Measurements from ENCODE around the gene CEND1.

The CEND1 gene

DNA sequence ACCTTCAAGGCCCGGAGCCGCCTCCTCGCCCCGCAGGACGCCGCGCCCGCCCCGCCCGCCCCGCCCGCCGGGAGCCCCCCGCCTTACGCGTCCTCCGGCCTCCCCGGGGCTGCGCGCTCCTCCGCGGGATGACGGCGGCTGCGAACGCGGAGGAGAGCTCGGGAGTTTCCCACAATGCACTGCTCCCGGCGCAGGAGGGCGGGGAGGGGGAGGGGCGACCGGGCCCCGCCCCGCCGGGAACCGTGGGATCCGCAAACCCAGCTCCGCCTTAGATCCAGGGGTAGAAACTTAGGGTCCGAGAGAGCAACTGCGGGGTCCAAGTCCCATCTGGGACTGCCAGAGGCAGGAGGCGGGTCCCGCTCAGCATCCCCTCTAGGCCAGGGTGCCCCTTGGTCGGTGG is at the start of gene CEND1:
TSS of gene CEND1 (minus strand) at position 148 of the 400 bp plus-strand sequence. CDS start 1,514 bp downstream, outside the sequence.
- H3K4me3 ChIP-seq (ENCODE audit: low read length) = peak within 1 kb of the TSS; percentile 10; the same call in 1 of the 2 replicates
- TF ChIP-seq ZNF274 (IDR thresholded peaks at IDR 0.05; ENCODE audit: low read depth, low read length) = no peak

DNA sequence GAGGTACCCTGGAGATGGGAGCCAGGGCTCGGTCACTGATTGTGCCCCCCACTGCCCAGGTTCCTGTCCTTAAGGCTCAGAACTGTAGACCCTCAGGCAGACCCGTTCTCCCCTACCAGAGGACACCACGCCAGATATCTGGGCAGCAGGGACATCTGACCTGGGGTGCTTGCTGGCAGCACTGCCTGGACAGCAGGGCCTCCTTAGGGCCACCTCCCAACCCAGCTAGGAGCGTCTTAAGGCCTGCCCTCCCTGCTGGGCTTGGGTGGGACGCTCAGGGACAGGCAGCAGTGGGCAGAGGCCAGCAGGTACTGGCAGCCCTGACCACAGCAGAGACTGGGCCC is 49.4 kb upstream of the CEND1 start:
- TF ChIP-seq ZNF274 (IDR thresholded peaks at IDR 0.05; ENCODE audit: low read depth, low read length) = no peak

DNA sequence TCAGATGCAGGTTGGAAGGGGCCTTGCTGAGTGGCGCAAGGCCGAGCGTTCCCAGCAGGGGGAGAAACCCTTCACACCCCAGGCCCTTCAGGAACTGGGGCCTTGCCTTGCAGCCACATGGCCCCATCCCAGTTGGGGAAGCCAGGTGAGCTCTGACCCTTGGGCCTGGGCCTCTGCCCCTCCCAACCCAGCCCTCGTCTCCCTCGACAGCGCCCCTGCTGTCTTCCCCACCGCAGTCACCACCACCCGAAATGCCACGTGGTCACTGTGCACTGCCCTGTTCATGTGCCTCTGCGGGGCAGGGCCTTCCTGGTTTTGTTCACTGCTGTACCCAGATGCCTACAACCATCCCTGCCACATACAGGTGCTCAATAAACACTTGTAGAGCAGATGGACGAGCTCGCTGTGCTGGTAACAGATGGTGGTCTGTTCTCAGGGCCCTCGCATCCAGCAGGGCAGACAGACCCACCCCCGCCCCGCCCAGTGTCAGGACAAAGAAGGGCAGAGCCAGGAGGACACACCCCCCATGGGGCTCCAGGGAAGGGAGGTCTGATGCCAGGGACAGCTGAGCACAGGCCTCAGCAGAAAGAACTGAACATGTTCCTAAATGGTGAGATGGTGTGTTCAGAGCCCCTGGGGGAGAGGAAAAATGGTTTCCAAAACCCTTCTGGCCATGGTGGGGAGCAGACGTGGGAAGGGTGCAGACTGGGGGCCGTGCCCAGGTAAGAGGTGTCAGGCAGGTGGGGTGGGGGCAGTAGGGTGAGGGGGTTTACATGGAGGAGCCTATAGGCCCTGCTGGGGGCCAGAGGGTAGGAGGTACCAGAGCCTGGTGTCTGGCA is 48.8 kb upstream of the CEND1 start:
- H3K4me3 ChIP-seq (ENCODE audit: low read length) = no peak overlapping the region
- TF ChIP-seq ZNF274 (IDR thresholded peaks at IDR 0.05; ENCODE audit: low read depth, low read length) = no peak

More for the DNA sequence above, 49.4 kb upstream of the CEND1 start:
- H3K4me3 ChIP-seq (ENCODE audit: low read length) = no peak overlapping the region

DNA sequence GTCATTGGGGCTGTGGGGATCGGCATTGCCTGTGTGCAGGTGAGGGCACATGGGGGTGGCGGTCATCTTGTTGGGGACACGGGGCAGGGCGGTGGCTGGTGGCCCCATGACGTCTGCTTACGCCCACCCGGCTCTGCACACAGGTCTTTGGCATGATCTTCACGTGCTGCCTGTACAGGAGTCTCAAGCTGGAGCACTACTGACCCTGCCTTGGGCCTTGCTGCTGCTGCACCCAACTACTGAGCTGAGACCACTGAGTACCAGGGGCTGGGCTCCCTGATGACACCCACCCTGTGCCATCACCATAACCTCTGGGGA is 48.1 kb upstream of the CEND1 start:
- H3K4me3 ChIP-seq (ENCODE audit: low read length) = no peak overlapping the region
- no peak for TF ChIP-seq ZNF274 (IDR thresholded peaks at IDR 0.05; ENCODE audit: low read depth, low read length)

DNA sequence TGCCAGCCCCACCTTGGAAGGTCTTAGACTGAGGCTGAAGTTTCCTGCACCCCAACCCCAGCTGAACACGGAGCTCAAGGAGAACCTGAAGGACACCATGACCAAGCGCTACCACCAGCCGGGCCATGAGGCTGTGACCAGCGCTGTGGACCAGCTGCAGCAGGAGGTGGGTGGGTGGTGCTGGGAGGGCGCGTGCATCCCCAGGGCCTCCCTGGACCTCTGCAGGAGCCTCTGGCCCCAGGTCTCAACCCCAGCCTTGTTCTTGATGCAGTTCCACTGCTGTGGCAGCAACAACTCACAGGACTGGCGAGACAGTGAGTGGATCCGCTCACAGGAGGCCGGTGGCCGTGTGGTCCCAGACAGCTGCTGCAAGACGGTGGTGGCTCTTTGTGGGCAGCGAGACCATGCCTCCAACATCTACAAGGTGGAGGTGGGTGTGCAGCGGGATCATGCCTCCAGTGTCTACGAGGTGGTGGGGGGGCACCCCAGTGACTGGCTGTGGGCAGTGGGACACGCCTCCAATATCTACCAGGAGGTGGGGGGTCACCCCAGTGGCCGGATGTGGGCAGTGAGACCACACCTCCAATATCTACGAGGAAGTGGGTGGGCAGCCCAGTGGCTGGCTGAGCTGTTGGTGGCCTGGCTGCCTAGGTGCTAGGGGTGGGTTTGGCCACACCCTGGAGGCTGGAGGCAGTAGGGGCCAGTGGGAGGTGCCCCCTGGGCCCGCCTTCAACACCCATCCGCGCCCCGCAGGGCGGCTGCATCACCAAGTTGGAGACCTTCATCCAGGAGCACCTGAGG is 47.5 kb upstream of the CEND1 start:
- no peak overlapping the region for H3K4me3 ChIP-seq (ENCODE audit: low read length)
- no peak for TF ChIP-seq ZNF274 (IDR thresholded peaks at IDR 0.05; ENCODE audit: low read depth, low read length)

DNA sequence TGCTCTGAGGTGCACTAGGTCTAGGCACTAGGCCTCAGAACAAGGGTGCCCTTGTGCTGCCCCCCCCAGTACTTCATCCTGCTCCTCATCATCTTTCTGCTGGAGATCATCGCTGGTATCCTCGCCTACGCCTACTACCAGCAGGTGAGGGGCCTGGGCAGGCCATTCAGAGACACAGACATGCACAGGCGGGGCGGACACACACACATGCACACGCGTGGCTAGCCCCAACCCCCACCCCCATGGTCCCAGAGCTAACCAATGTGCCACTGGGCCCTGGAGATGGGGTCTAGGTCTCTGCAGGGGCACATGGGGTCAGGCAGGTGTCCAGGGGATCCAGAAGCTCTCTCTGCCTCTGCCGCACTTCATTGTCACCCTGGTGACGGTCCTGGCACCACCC is 46.8 kb upstream of the CEND1 start:
- no peak overlapping the region for H3K4me3 ChIP-seq (ENCODE audit: low read length)
- no peak for TF ChIP-seq ZNF274 (IDR thresholded peaks at IDR 0.05; ENCODE audit: low read depth, low read length)

DNA sequence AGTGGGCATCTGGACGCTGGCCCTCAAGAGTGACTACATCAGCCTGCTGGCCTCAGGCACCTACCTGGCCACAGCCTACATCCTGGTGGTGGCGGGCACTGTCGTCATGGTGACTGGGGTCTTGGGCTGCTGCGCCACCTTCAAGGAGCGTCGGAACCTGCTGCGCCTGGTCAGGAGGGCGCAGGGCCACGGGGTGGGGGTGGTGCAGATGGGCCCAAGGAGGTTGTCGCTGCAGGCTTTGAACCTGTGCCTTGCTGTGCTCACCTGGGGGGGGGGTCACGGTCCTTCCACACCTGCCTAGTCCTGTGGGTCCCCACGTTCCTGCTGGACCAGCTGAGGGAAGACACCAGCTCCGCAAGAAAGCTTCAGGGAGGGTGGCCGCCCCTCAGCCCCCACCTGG is 46.4 kb upstream of the CEND1 start:
- no peak for TF ChIP-seq ZNF274 (IDR thresholded peaks at IDR 0.05; ENCODE audit: low read depth, low read length)
- no peak overlapping the region for H3K4me3 ChIP-seq (ENCODE audit: low read length)

DNA sequence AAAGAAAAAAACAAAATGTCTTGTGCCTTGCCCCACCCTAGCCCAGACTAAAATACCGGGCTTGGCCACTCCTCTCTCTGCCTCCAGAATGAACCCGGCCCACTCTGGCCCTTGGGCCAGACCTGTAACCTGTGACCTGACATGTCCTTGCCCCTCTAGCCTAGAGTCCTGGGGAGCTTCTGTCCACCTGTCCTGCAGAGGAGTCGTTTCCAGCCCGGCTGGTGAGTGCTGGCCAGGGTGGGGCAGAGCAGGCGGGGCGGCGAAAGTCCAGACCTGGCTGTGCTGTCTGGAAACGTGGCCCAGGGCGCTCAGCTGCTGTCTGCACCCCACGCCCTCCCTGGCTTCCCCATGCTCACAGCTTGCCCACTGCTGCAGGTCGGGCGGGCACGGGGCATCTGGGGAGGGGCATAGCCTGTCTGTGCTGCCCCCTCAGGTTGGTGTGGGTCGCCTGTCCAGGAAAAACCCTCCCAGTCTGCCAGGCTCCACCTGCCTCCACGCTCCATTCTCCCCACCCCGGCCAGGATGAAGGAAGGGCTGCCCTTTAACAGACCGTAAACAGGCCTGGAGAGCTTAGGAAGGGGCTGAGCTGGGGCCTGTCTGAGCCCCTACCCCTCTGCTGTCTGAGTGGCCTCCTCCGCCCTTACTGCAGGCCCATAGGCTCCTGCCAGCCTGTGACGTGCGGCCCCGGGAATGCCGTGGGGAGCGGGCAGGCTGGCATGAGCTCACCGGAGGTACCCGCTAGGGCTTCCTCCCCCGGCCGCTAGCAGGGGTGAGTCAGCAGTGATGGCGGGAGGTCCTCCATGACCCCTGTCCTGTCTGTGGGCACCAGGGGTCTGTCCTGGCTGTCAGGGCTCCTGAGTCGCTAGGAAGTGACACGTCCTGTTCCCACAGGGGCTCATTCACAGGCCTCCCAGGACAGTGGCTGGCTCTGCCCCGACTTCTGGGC is 44.8 kb upstream of the CEND1 start:
- no peak for TF ChIP-seq ZNF274 (IDR thresholded peaks at IDR 0.05; ENCODE audit: low read depth, low read length)
- H3K4me3 ChIP-seq (ENCODE audit: low read length) = no peak overlapping the region

DNA sequence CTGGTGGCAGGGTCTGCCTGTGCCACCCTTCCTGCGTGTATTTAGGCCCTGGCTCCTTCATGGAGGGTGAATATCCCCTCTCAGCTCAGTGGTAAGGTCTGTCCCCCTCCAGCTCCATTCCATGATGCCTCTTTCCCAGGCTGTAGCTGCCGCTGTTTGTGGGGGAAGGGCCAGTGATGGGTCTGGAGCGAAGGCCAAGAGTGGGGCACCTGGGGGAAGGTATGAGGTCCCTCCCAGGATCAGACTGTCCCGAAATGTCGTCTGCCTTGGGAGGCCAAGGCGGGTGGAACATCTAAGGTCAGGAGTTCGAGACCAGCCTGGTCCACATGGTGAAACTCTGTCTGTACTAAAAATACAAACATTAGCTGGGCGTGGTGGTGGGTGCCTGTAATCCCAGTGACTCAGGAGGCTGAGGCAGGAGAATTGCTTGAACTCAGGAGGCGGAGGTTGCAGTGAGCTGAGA is 44.0 kb upstream of the CEND1 start:
- no peak for TF ChIP-seq ZNF274 (IDR thresholded peaks at IDR 0.05; ENCODE audit: low read depth, low read length)
- no peak overlapping the region for H3K4me3 ChIP-seq (ENCODE audit: low read length)

DNA sequence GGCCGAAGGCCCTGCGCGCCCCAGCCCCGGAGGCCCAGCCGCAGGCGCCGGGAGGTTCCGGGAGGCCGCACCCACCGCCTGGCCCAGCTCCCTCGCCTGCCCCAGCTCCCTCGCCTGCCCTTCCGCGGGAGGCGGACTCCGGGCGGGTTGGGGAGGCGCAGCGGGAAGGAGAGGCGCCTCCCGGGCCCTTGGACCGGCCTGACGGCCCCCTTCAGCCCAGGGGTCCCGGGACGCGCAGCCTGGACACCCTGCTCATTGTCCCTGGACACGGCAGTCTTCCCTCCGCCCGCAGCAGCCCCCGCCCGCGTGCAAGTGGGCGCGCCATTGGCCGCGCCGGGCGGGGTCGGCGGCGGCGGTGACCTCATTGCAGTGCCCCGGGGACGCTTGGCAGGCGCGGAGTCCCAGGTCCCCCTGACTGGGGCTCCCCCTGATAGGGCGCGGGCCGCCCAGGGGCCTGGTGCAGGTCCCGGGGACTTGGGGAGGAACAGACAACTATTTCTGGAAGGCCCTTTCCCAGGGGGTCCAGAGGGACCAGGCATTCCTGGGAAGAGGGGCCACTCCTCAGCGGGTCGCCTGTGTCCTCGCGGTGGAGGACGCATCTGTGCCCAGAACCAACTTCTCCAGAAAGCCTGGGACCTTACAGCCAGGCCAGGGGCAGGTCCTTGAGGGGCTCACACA is 43.4 kb upstream of the CEND1 start:
- H3K4me3 ChIP-seq (ENCODE audit: low read length) = peak overlapping the region; percentile 50; the same call in 1 of the 2 replicates
- TF ChIP-seq ZNF274 (IDR thresholded peaks at IDR 0.05; ENCODE audit: low read depth, low read length) = no peak

DNA sequence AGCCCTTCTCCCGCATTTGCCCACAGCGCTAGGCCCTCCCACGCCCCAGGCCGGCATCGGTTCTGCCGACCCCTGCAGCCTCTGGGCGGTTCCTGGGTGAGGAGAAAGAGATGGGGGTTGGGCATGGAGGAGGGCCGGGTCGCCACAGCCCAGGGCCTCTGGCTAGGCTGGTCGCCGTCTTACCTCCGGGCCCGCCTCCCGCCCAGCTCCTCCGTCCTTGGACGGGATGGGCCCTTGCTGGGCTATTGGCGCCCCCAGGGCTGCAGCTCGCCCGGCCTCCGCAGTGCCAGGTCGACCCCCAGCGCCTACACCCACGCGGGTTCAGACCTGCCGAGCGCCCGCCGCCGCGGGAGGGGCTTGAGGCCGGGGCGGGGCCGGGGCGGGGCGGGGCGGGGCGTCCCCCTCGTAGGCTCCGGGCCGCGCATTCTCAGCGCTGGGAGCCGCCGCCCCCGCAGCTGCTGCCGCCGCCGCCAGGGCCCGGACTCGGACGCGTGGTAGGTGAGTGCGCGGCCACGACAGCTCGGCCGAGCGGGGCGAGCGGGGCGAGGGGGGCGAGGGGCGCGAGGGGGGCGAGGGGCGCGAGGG is 42.7 kb upstream of the CEND1 start, which contains the start of gene CD151:
TSS of gene CD151 (plus strand) at position 424 of the 585 bp plus-strand sequence. CDS start 3,118 bp downstream, outside the sequence.
- H3K4me3 ChIP-seq (ENCODE audit: low read length) = peak within 1 kb of the TSS; percentile 50; the same call in 1 of the 2 replicates
- no peak for TF ChIP-seq ZNF274 (IDR thresholded peaks at IDR 0.05; ENCODE audit: low read depth, low read length)

DNA sequence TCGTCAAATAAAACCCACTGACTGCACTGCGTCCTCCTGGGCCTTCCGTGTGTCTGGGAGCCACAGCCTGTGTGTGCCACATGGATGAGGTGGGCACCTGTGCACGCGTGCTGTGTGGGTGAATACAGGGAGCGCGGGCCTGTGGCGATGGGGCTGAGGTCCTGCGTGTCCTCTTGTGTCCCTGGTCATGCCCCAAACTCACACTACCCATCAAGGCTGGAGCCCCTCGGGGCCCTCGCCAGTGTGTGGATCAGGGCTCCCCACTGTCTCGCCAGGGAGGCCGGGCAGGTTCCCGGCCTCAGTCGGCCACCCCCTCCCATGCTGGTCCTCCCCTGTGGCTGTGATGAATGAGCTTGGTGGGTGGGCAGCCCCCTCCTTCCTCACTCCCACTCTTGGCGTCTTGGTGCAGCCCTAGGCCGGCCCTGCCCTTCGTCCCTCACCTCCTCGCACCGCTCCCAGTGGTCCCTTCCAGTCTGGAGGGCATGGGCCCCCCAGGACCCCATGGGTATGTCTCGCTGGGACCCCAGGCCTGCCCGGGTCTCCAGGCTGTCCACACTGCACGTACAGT is 42.2 kb upstream of the CEND1 start:
- TF ChIP-seq ZNF274 (IDR thresholded peaks at IDR 0.05; ENCODE audit: low read depth, low read length) = no peak
- H3K4me3 ChIP-seq (ENCODE audit: low read length) = no peak overlapping the region; the same call in 1 of the 2 replicates

All from GM08714 (cell line).